Activated T-helper 1 cell treated with anti-CD3 and anti-CD28 coated beads, Interleukin-12 subunit alpha, Interleukin-12 subunit beta, Interleukin-2, Interleukin-4 antibody, amounts not matched to agents 30 ng/mL and 10 ng/mL and 1 ng/mL, durations not matched to agents 14 hours and 24 hours and 36 hours (primary cell): ENCODE results near the gene RFC2. TPM values are rescaled to one million over a fixed set of nuclear protein-coding genes. Genes with fewer than 3 reads are reported as not detected.
"Not testable (repeated sequence)": the region's sequence is repeated elsewhere in the genome, so short reads cannot be mapped to it uniquely, and the experiment has no call there.

Experiments
- DNase-seq: peaks from one replicate; pipeline ENCODE4 v3.0.0; 2021; ENCODE audit warnings: low spot score
- H3K27ac Mint-ChIP-seq: one replicate; pipeline ENCODE4 v1.8.0; 2021; ENCODE audit warnings: mild to moderate bottlenecking, mixed read lengths
- H3K27me3 Mint-ChIP-seq: one replicate; pipeline ENCODE4 v1.8.0; 2022; ENCODE audit warnings: mild to moderate bottlenecking, moderate library complexity, mixed read lengths; ENCODE audit not compliant: insufficient read depth
- H3K36me3 Mint-ChIP-seq: one replicate; pipeline ENCODE4 v1.8.0; 2021; ENCODE audit warnings: low read depth, mixed read lengths
- H3K4me1 Mint-ChIP-seq: one replicate; pipeline ENCODE4 v1.8.0; 2021; ENCODE audit warnings: low read depth, mixed read lengths
- H3K4me3 Mint-ChIP-seq: one replicate; pipeline ENCODE4 v1.8.0; 2021; ENCODE audit warnings: mild to moderate bottlenecking, moderate library complexity, mixed read lengths
- H3K9me3 Mint-ChIP-seq: one replicate; pipeline ENCODE4 v1.8.0; 2021; ENCODE audit warnings: mixed read lengths
- intact Hi-C: fragments of 100-400 bp; cut with micrococcal nuclease; formaldehyde crosslinking; loops from one replicate; pipeline ENCODE4 v1.15.1; 2024
- total RNA-seq: library from RNA; stranded (reverse); gene quantifications from 2 replicates; pipeline ENCODE4 v1.2.3, GENCODE V29; 2022

Gene RFC2
- total RNA-seq, 1 donor from 2014 or later: 89.1 TPM

- H3K27ac Mint-ChIP-seq: peak overlapping the region; percentile 70
- peaks cover 11% of the 10 kb centered on the region for H3K4me1 Mint-ChIP-seq
- H3K9me3 Mint-ChIP-seq: no peaks in the 10 kb centered on the region
- H3K4me3 Mint-ChIP-seq: peak overlapping the region; percentile 24
- H3K27me3 Mint-ChIP-seq: no peaks in the 10 kb centered on the region
- intact Hi-C loops: no loop called here
- peak; percentile 11 for DNase-seq
- H3K36me3 Mint-ChIP-seq: peaks cover 6% of the 10 kb centered on the region
These were observed 36.5 kb downstream of the RFC2 start for GRCh38 chr7:74217455-74218342.

- Mint-ChIP-seq H3K27me3 (no peaks in the 10 kb centered on the region), H3K4me3 (peak overlapping the region; percentile 28), H3K4me1 (peaks cover 11% of the 10 kb centered on the region), H3K36me3 (peaks cover 6% of the 10 kb centered on the region), H3K9me3 (no peaks in the 10 kb centered on the region), H3K27ac (peak overlapping the region; percentile 80)
- DNase-seq: no peak
- intact Hi-C loops: no loop called here
These were observed 37.8 kb downstream of the RFC2 start for GRCh38 chr7:74216361-74216761.

GRCh38 chr7:74215921-74216320 is 38.3 kb downstream of the RFC2 start:
- no peak overlapping the region for H3K4me3 Mint-ChIP-seq
- intact Hi-C loops: no loop called here
- H3K9me3 Mint-ChIP-seq: no peaks in the 10 kb centered on the region
- DNase-seq: no peak
- peaks cover 6% of the 10 kb centered on the region for H3K36me3 Mint-ChIP-seq
- no peak overlapping the region for H3K27ac Mint-ChIP-seq
- H3K4me1 Mint-ChIP-seq: peaks cover 11% of the 10 kb centered on the region
- H3K27me3 Mint-ChIP-seq: no peaks in the 10 kb centered on the region

- Mint-ChIP-seq H3K36me3 (peaks cover 6% of the 10 kb centered on the region), H3K27ac (no peak overlapping the region), H3K4me3 (no peak overlapping the region), H3K9me3 (no peaks in the 10 kb centered on the region), H3K27me3 (no peaks in the 10 kb centered on the region), H3K4me1 (peaks cover 11% of the 10 kb centered on the region)
- intact Hi-C loops: no loop called here
- no peak for DNase-seq
These were observed 39.2 kb downstream of the RFC2 start for GRCh38 chr7:74214816-74215630.

GRCh38 chr7:74212661-74213060 is 41.5 kb downstream of the RFC2 start:
- DNase-seq: no peak
- H3K9me3 Mint-ChIP-seq: no peaks in the 10 kb centered on the region
- H3K27ac Mint-ChIP-seq: no peak overlapping the region
- H3K4me1 Mint-ChIP-seq: peaks cover 11% of the 10 kb centered on the region
- no peaks in the 10 kb centered on the region for H3K27me3 Mint-ChIP-seq
- H3K36me3 Mint-ChIP-seq: peaks cover 8% of the 10 kb centered on the region
- H3K4me3 Mint-ChIP-seq: no peak overlapping the region
- intact Hi-C loops: no loop called here

GRCh38 chr7:74208241-74208640 is 46.0 kb downstream of the RFC2 start:
- intact Hi-C loops: loop anchor here (5.0 kb wide), 1 partner anchor 141 kb away; no protein-coding TSS in a partner anchor

GRCh38 chr7:74207586-74207985 is 46.6 kb downstream of the RFC2 start:
- intact Hi-C loops: loop anchor here (5.0 kb wide), 1 partner anchor 140 kb away; no protein-coding TSS in a partner anchor
- Mint-ChIP-seq H3K36me3 (peaks cover 5% of the 10 kb centered on the region), H3K4me3 (no peak overlapping the region), H3K4me1 (peaks cover 23% of the 10 kb centered on the region), H3K27ac (no peak overlapping the region), H3K9me3 (no peaks in the 10 kb centered on the region), H3K27me3 (no peaks in the 10 kb centered on the region)
- DNase-seq: no peak

More at GRCh38 chr7:74208241-74208640, 46.0 kb downstream of the RFC2 start:
- not testable (repeated sequence) for H3K27ac Mint-ChIP-seq, H3K27me3 Mint-ChIP-seq, H3K9me3 Mint-ChIP-seq, DNase-seq, H3K36me3 Mint-ChIP-seq, H3K4me3 Mint-ChIP-seq
- peaks cover 21% of the 10 kb centered on the region for H3K4me1 Mint-ChIP-seq

GRCh38 chr7:74206589-74207120 is 47.5 kb downstream of the RFC2 start:
- Mint-ChIP-seq H3K36me3 (peaks cover 5% of the 10 kb centered on the region), H3K27ac (no peak overlapping the region), H3K4me1 (peaks cover 23% of the 10 kb centered on the region), H3K4me3 (peak overlapping the region; percentile 49), H3K27me3 (no peaks in the 10 kb centered on the region), H3K9me3 (no peaks in the 10 kb centered on the region)
- peak; percentile 72 for DNase-seq
- intact Hi-C loops: loop anchor here (1.0 to 5.0 kb wide), 3 partner anchors 48 to 195 kb away; partner anchors contain the start of gene RFC2

- intact Hi-C loops: loop anchor here (1.0 to 5.0 kb wide), 3 partner anchors 48 to 195 kb away; partner anchors contain the start of gene RFC2
- H3K4me3 Mint-ChIP-seq, H3K27ac Mint-ChIP-seq: not testable (repeated sequence)
These were observed 48.1 kb downstream of the RFC2 start for GRCh38 chr7:74206052-74206451.

GRCh38 chr7:74203956-74204618 is 50.1 kb downstream of the RFC2 start:
- intact Hi-C loops: no loop called here
- peaks cover 17% of the 10 kb centered on the region for H3K4me1 Mint-ChIP-seq
- no peak overlapping the region for H3K4me3 Mint-ChIP-seq
- no peak overlapping the region for H3K27ac Mint-ChIP-seq
- no peak for DNase-seq
- no peaks in the 10 kb centered on the region for H3K27me3 Mint-ChIP-seq
- H3K9me3 Mint-ChIP-seq: no peaks in the 10 kb centered on the region
- H3K36me3 Mint-ChIP-seq: peaks cover 5% of the 10 kb centered on the region

More at GRCh38 chr7:74206052-74206451, 48.1 kb downstream of the RFC2 start:
- H3K4me1 Mint-ChIP-seq: peaks cover 23% of the 10 kb centered on the region
- not testable (repeated sequence) for H3K9me3 Mint-ChIP-seq, DNase-seq, H3K27me3 Mint-ChIP-seq, H3K36me3 Mint-ChIP-seq

- no peaks in the 10 kb centered on the region for H3K27me3 Mint-ChIP-seq
- no peak overlapping the region for H3K4me3 Mint-ChIP-seq
- H3K9me3 Mint-ChIP-seq: no peaks in the 10 kb centered on the region
- no peak overlapping the region for H3K27ac Mint-ChIP-seq
- no peak for DNase-seq
- H3K4me1 Mint-ChIP-seq: peaks cover 16% of the 10 kb centered on the region
- intact Hi-C loops: no loop called here
- H3K36me3 Mint-ChIP-seq: peaks cover 5% of the 10 kb centered on the region
These were observed 51.2 kb downstream of the RFC2 start for GRCh38 chr7:74202841-74203556.
